HCT116 (cell line): Measurements from ENCODE around the gene ITGBL1.

ENCODE experiments used
- ATF3 ChIP-seq: IDR thresholded peaks from 2 replicates; pipeline ENCODE4 v1.6.1; 2012
- CBX3 ChIP-seq: IDR thresholded peaks from 2 replicates; pipeline ENCODE4 v1.6.1; 2012; ENCODE audit warnings: low read depth
- CTCF ChIP-seq, 3 experiments: fragments of 200-600 bp in 1 of 3; sonication (generic) in 1 of 3; IDR thresholded peaks in 2 of 3; conservative IDR thresholded peaks in 1 of 3; 2 replicates each; pipeline ENCODE4 v1.5.1; 2012 to 2017; ENCODE audit warnings: low read depth in 2 of 3, low read length in 2 of 3, antibody characterized with exemption in 1 of 3, borderline replicate concordance in 1 of 3, control low read depth in 1 of 3, mild to moderate bottlenecking in 1 of 3, mixed read lengths in 1 of 3, mixed run types in 1 of 3, moderate library complexity in 1 of 3; ENCODE audit not compliant: insufficient read depth in 1 of 3
- EZH2 ChIP-seq: fragments of 200-600 bp; sonication (generic); IDR thresholded peaks from 2 replicates; pipeline ENCODE4 v1.6.1; 2017; ENCODE audit warnings: antibody characterized with exemption, mixed run types
- EZH2phosphoT487 ChIP-seq: fragments of 200-600 bp; IDR thresholded peaks from 2 replicates; pipeline ENCODE4 v1.6.1; 2018; ENCODE audit warnings: antibody characterized with exemption, borderline replicate concordance
- MAX ChIP-seq: IDR thresholded peaks from 2 replicates; pipeline ENCODE4 v1.6.1; 2012
- POLR2A ChIP-seq: IDR thresholded peaks from 2 replicates; pipeline ENCODE4 v1.7.0; 2011; ENCODE audit warnings: borderline replicate concordance; ENCODE audit not compliant: insufficient read depth, insufficient read length; ENCODE audit errors: extremely low read depth
- POLR2AphosphoS5 ChIP-seq: IDR thresholded peaks from 2 replicates; pipeline ENCODE4 v1.6.1; 2011; ENCODE audit warnings: mild to moderate bottlenecking, low read depth, low read length, moderate library complexity
- REST ChIP-seq: IDR thresholded peaks from 2 replicates; pipeline ENCODE4 v1.6.1; 2012; ENCODE audit warnings: low read depth
- SIN3A ChIP-seq: IDR thresholded peaks from 2 replicates; pipeline ENCODE4 v1.6.1; 2012; ENCODE audit warnings: low read depth
- SP1 ChIP-seq: IDR thresholded peaks from 2 replicates; pipeline ENCODE4 v1.6.1; 2012; ENCODE audit warnings: low read depth
- TCF7L2 ChIP-seq: IDR thresholded peaks from 2 replicates; pipeline ENCODE4 v1.7.0; 2011; ENCODE audit warnings: borderline replicate concordance, inconsistent platforms; ENCODE audit not compliant: insufficient read depth, insufficient read length; ENCODE audit errors: extremely low read depth
- YY1 ChIP-seq: IDR thresholded peaks from 2 replicates; pipeline ENCODE4 v1.6.1; 2011; ENCODE audit warnings: low read length, low read depth, moderate library complexity, mild to moderate bottlenecking; ENCODE audit not compliant: insufficient replicate concordance; ENCODE audit errors: extremely low read depth
- ZBTB33 ChIP-seq: IDR thresholded peaks from 2 replicates; pipeline ENCODE4 v1.6.1; 2011; ENCODE audit warnings: mild to moderate bottlenecking, low read length, moderate library complexity; ENCODE audit not compliant: insufficient replicate concordance; ENCODE audit errors: extremely low read depth

GRCh38 chr13:101708115-101708514, 255.6 kb downstream of the ITGBL1 start:
- TF ChIP-seq EZH2phosphoT487 (no peak), CTCF (IDR thresholded peaks at IDR 0.05 in 2 of 3, conservative IDR thresholded peaks at IDR 0.05 in 1 of 3; ENCODE audit: borderline replicate concordance in 1 of 3, insufficient read depth in 1 of 3, low read depth in 2 of 3, low read length in 2 of 3) (no peak), POLR2AphosphoS5 (no peak), SIN3A (no peak), MAX (no peak), REST (no peak), ZBTB33 (no peak), YY1 (no peak), CBX3 (no peak), SP1 (no peak), POLR2A (no peak), EZH2 (no peak), ATF3 (no peak), TCF7L2 (no peak)
